Lower leg skin (tissue), 4 donors: ENCODE data around the gene ELMO3. TPM values are rescaled to one million over a fixed set of nuclear protein-coding genes. Genes with fewer than 3 reads are reported as not detected.
A peak's percentile ranks its signal among the peaks of the same experiment; 100 is the strongest.

Experiments
- DNase-seq, 2 donors: peaks; one replicate each; pipeline ENCODE4 v3.0.0-alpha.2; 2019; ENCODE audit warnings: low spot score in 2 of 2
- H3K4me3 ChIP-seq: fragments of 200-600 bp; sonication (generic); 2 replicates; pipeline ENCODE4 v1.5.1; 2017; ENCODE audit warnings: mild to moderate bottlenecking, low read depth; ENCODE audit not compliant: poor library complexity, severe bottlenecking
- CTCF ChIP-seq, 3 donors: fragments of 450-650 bp; IDR thresholded peaks; one replicate each; pipeline ENCODE4 v1.5.1; 2016; ENCODE audit warnings: antibody characterized with exemption in 3 of 3, mild to moderate bottlenecking in 3 of 3, moderate library complexity in 2 of 3
- POLR2A ChIP-seq, 2 donors: fragments of 450-650 bp; IDR thresholded peaks; one replicate each; pipeline ENCODE4 v1.6.1; 2016 to 2017; ENCODE audit warnings: antibody characterized with exemption in 2 of 2, mild to moderate bottlenecking in 1 of 2, moderate library complexity in 1 of 2
- WGBS, 2 donors: methylation state at CpG; one replicate each; pipeline ENCODE4 v1.1.5; 2018; 5-methylcytosine and 5-hydroxymethylcytosine counted together
- intact Hi-C: fragments of 100-400 bp; cut with DNase I; formaldehyde crosslinking; loops from one replicate; pipeline ENCODE4 v1.15.0; 2023; ENCODE audit warnings: low total_unique reads
- total RNA-seq, 4 donors: library from RNA; depleted of rRNA; stranded (reverse); fragments of >200 nt; gene quantifications; one replicate each; pipeline ENCODE4 v1.1.0, GENCODE V29; 2016

ELMO3 gene
- total RNA-seq, 4 donors from 2014 or later: 37.2 to 62.2 (median 51.6) TPM

GRCh38 chr16:67163999-67164558, 34.9 kb upstream of the ELMO3 start:
- H3K4me3 ChIP-seq: peak overlapping the region; percentile 16
- 0 to 3% methylated on average over 31 to 33 of the region's 34 CpGs for WGBS, 2 donors
- no peak for TF ChIP-seq CTCF (IDR thresholded peaks at IDR 0.05)
- no peak for TF ChIP-seq POLR2A (IDR thresholded peaks at IDR 0.05)
- intact Hi-C loops: no loop called here
- peak in 1 of 2 donors; percentile 89 for DNase-seq

- peak within 1 kb of the TSS; percentile 16 for H3K4me3 ChIP-seq
- intact Hi-C loops: no loop called here
- TF ChIP-seq CTCF (IDR thresholded peaks at IDR 0.05) (no peak), POLR2A (IDR thresholded peaks at IDR 0.05) (no peak)
- DNase-seq: peak in 1 of 2 donors; percentile 91
- 2 to 8% methylated on average over 10 to 31 of the region's 41 CpGs for WGBS, 2 donors
Measured at GRCh38 chr16:67164599-67165061, 34.3 kb upstream of the ELMO3 start, which contains the start of gene HSF4. Gene HSF4 (plus strand): TSS chr16:67164745. CDS start chr16:67164812, 67 bp downstream.

- DNase-seq: no peak
- no peak overlapping the region for H3K4me3 ChIP-seq
- TF ChIP-seq POLR2A (IDR thresholded peaks at IDR 0.05) (no peak), CTCF (IDR thresholded peaks at IDR 0.05) (no peak)
- intact Hi-C loops: no loop called here
- 49 to 52% methylated on average over 69 to 80 of the region's 85 CpGs for WGBS, 2 donors
Measured at GRCh38 chr16:67165121-67166078, 33.5 kb upstream of the ELMO3 start.

- intact Hi-C loops: no loop called here
- TF ChIP-seq POLR2A (IDR thresholded peaks at IDR 0.05) (no peak), CTCF (IDR thresholded peaks at IDR 0.05) (no peak)
- no peak overlapping the region for H3K4me3 ChIP-seq
- peak in 1 of 2 donors; percentile 80 for DNase-seq
- WGBS, 2 donors: 63 to 81% methylated on average over 11 to 18 of the region's 18 CpGs
Measured at GRCh38 chr16:67166110-67166547, 32.8 kb upstream of the ELMO3 start.

GRCh38 chr16:67166598-67167168, 32.2 kb upstream of the ELMO3 start:
- DNase-seq: no peak
- no peak for TF ChIP-seq POLR2A (IDR thresholded peaks at IDR 0.05)
- WGBS, 2 donors: 84 to 90% methylated on average over 5 of the region's 5 CpGs

GRCh38 chr16:67167588-67167987, 31.3 kb upstream of the ELMO3 start:
- no peak overlapping the region for H3K4me3 ChIP-seq
- WGBS, 2 donors: 88 to 95% methylated on average over 7 of the region's 7 CpGs
- TF ChIP-seq POLR2A (IDR thresholded peaks at IDR 0.05) (no peak), CTCF (IDR thresholded peaks at IDR 0.05) (no peak)
- intact Hi-C loops: no loop called here
- no peak for DNase-seq

More at GRCh38 chr16:67166598-67167168, 32.2 kb upstream of the ELMO3 start:
- no peak overlapping the region for H3K4me3 ChIP-seq
- intact Hi-C loops: no loop called here
